GM19193 (cell line): ENCODE results near the gene AFTPH.

ENCODE experiments used
- POLR2A ChIP-seq: IDR thresholded peaks from 4 replicates; pipeline ENCODE4 v1.6.1; 2011; ENCODE audit not compliant: insufficient read depth, insufficient read length; ENCODE audit errors: extremely low read depth

The AFTPH gene

DNA sequence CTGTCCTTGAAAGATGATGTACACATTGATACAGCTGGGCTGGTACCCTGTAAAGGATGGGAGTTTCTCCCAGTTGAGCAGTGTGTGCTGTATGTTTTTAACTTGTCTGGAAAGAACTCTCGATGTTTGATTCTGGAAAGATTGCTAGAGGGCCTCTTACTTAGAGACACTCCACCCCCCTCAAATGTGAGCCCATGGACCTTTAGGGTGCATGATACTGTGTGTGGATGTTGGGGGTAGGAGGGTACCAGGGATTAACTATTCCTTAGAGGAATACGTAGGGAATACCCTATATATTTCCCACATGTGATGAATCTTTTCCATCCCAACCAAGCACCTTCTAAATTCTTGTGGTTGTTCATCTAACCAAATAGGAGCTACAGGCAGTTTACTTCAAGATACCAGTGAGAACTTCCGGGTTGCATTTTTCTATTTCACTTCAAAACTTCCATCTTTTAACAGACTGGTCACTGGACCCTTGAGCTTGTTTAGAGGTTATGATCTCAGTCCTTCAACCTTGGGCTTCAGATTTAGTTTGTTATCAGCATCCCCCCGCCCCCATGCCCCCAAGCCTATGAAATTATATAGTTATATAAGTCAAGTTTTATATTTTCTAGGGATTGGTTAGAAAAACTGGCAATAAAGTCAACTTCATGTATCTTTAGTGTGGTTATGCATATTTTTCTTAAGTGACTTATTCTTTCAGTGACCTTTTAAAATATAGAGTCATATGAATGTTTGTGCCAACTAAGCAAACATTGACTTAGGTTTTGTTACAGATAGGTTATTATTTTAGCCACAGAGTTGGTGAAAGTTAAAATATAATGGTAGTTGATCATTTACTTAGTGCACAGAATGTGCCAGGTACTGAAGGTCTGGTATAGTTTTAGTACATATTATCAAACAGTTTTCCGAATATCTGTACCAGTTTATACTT lies 18.2 kb downstream of the AFTPH start:
- no peak for TF ChIP-seq POLR2A

- no peak for TF ChIP-seq POLR2A
Observed at GRCh38 chr2:64543008-64543697, 19.0 kb downstream of the AFTPH start.

DNA sequence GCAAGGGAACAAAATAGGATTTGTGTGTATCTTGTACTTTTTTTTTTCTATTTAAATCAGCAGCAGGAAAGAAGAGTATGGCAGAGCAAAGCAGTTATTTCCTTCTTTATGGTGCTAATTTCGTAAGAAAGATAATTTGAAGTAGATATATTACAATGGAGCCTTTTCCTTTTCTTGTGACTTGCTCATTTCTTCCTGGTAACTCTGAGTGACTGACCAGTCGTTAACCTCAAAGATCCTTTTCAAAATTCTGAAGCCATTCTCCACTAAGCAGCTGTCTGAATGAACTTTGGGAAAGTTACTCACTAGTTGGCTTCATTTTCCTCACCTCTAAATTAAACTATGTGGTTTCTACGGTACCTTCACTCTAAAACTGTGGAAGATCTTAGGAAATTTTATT lies 24.6 kb downstream of the AFTPH start:
- no peak for TF ChIP-seq POLR2A

- TF ChIP-seq POLR2A: no peak
Observed at GRCh38 chr2:64550042-64550441, 25.9 kb downstream of the AFTPH start.

DNA sequence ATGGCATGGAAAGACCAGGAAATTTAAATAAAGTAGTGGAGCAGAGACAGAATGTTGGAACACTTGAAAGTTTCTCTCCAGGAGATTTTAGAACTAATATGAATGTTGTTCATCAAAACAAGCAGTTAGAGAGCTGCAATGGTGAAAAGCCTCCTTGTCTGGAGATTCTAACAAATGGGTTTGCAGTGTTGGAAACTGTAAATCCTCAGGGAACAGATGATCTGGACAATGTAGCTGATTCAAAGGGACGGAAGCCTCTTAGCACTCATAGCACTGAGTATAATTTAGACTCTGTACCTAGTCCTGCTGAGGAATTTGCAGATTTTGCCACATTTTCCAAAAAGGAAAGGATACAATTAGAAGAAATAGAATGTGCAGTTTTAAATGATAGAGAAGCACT lies 27.7 kb downstream of the AFTPH start:
- no peak for TF ChIP-seq POLR2A

GRCh38 chr2:64554117-64554516 lies 30.0 kb downstream of the AFTPH start:
- TF ChIP-seq POLR2A: no peak

GRCh38 chr2:64558445-64559081 lies 34.4 kb downstream of the AFTPH start:
- no peak for TF ChIP-seq POLR2A

DNA sequence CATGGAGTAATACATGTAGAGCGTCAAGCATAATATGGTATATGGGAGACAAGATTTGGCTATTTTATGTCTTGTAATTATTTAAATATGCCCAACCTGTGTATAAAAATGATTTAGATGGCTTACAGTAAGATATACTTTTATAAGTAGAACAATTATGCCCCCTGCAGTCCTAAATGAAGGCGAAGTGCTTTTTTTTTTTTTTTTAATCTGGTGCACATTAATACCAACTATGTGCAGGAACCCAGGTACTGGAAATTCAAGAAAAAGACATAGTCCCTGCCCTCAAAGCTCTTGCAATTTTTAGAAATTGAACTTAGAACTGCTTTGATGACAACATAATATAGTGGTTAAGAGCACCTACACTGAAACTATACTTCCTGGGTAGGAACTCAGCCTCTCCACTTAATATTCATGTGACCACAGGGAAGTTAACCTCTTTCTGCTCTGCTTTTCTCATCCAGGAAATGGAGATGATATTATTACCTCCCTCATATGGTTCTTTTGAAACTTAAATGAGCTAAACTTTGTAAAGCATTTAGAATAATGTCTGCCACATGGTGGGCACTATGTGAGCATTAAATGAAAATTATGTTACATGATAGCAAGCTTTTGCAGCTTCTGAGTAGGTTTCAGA lies 38.1 kb downstream of the AFTPH start:
- TF ChIP-seq POLR2A: no peak

- no peak for TF ChIP-seq POLR2A
Observed at GRCh38 chr2:64563436-64563938, 39.4 kb downstream of the AFTPH start.

DNA sequence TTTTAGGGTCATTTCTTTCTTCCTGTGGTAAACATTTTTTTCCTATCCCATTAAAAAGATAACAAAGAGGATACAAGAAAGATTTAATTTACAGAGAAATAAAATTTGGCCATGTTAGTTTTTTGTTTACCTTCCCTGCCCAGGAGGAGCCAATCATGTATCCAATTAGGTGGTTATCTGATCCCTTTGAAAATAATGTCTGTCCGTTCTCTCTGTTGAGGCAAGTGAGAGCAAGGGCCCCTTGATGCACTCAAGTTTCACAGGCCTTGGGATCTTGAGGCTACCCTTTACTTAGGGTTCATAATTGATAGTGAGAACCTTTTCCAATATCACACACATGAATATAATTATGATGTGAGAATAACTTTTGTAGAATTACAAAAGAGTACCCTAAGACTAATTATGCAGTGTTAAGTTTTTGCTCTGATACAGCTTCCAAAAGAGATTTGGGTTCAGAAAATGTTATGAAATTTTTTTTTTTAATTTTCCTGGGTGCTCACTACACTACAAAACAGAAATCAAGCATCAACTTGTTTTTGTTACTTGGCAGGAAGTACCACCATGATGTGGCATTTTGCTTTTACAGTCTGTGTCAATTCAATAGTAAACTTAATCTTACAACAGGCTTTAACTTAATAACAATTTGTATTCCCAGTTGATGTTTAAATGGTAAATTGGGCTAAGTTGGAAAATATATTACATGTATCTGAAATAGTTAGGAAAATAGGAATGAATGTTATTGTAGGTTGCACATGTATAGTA lies 42.0 kb downstream of the AFTPH start:
- TF ChIP-seq POLR2A: no peak

GRCh38 chr2:64567473-64567872 lies 43.3 kb downstream of the AFTPH start:
- TF ChIP-seq POLR2A: no peak

DNA sequence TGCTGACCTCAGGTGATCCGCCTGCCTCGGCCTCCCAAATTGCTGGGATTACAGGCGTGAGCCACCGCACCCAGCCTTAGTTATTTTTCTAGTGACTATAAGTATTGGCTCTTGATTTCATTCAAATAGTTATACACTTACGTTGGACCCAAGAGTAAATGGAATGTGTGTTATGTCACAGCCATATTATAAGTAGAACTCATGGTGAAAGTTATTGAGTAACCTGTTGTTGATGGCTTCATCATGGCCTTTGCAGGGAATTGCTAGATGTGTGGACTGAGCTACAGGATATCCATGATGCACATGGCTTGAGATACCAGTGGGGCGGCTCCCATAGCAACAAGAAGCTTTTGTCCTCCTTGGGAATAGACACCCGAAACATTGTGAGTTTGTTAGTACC lies 44.7 kb downstream of the AFTPH start:
- TF ChIP-seq POLR2A: no peak

DNA sequence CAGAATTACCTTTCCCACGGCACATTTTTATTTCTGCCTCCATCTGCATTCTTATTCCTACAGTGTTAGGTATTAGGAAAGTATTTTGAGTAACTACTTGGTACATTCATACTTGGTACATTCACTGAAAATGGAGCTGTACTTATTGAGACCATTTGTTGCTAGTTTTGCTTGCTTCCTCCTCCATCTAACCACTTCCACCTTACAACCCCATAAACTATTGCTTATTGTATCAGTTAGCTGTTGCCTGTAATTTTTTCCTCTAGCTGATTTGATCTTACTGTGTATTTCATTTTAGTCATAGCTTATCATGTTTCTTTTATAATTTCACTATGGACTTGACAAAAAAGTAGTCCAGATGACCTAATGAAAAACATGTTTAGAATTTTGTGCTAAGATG lies 50.7 kb downstream of the AFTPH start:
- no peak for TF ChIP-seq POLR2A

DNA sequence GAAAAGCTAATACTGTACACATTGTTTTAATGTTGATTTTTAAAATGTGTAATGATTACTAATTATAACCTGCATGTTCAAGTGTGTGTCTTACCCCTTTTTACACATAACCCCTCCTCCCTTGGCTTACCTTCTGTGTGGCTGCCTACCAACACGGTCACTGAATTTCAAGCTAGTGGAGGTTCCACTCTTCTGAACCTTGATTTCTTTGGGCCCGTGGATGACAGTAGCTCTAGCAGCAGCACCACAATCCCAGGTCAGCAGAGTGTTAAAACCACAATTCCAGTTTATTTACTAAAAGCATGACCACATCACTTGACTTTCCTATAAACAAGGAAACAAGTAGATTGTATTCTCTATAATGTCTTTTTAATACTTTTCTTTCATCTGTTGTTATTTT lies 56.9 kb downstream of the AFTPH start:
- TF ChIP-seq POLR2A: no peak
